ENCODE data around the gene CRB3. TPM values are rescaled to one million over a fixed set of nuclear protein-coding genes. Genes with fewer than 3 reads are reported as not detected.
"Not testable (repeated sequence)": the region's sequence is repeated elsewhere in the genome, so short reads cannot be mapped to it uniquely, and the experiment has no call there.

The CRB3 gene
- total RNA-seq, 1 donor from 2014 or later = 4.9 TPM

DNA sequence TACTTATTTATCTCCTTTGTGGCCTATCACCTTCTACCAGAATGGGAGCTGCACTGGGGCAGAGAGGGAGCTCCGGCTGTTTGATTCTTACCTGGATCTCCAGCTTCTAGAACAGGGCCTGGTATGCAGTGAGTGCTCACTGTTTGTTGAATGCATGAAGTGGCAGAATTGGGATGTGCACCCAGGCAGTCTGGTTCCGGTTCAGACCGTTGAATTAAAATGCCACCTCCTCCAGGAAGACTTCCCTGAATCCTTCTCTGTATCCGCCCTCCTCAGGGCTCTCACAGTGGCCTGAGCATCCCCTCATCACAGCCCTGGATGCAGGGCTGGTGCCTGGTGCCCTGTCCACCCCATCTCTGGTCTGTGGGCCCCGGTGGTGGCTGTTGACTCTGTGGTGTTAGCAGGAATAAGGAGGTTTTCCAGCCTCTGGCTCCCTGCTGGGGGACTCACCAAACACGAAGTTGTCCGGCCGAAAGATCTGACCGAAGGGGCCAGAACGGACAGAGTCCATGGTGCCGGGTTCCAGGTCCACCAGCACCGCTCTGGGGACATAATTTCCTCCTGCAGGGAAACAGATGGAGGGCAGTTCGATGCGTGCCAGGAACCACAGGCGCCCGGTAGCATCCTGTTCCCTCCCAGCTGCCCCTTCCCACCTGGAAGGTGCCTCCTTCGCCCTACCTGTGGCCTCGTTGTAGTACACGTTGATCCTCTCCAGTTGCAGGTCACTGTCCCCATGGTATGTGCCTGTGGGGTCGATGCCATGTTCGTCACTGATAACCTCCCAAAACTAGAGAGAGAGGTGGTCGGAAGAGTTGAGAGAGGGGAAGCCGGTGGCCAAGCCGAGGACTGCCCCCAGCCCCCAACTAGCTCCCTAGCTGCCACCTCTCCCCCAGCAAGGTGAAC lies 37.0 kb downstream of the CRB3 start:
- peak overlapping the region; percentile 30 to 37 for H3K4me3 ChIP-seq
- no peaks in the 10 kb centered on the region for H3K9me3 ChIP-seq
- intact Hi-C loops (cut with DNase I) = no loop called here
- no peak overlapping the region for H3K27ac ChIP-seq
- TF ChIP-seq, protein P1, sequence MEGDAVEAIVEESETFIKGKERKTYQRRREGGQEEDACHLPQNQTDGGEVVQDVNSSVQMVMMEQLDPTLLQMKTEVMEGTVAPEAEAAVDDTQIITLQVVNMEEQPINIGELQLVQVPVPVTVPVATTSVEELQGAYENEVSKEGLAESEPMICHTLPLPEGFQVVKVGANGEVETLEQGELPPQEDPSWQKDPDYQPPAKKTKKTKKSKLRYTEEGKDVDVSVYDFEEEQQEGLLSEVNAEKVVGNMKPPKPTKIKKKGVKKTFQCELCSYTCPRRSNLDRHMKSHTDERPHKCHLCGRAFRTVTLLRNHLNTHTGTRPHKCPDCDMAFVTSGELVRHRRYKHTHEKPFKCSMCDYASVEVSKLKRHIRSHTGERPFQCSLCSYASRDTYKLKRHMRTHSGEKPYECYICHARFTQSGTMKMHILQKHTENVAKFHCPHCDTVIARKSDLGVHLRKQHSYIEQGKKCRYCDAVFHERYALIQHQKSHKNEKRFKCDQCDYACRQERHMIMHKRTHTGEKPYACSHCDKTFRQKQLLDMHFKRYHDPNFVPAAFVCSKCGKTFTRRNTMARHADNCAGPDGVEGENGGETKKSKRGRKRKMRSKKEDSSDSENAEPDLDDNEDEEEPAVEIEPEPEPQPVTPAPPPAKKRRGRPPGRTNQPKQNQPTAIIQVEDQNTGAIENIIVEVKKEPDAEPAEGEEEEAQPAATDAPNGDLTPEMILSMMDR (IDR thresholded peaks at IDR 0.05) = no peak
- TF ChIP-seq POLR2A (IDR thresholded peaks at IDR 0.05) = no peak
- no peak for TF ChIP-seq POLR2AphosphoS5 (IDR thresholded peaks at IDR 0.05; ENCODE audit: insufficient read depth in 1 of 2, low read depth in 1 of 2)
- DNase-seq (ENCODE audit: extremely low spot score in 2 of 2) = no peak
- no peaks in the 10 kb centered on the region for H3K36me3 ChIP-seq
- no peaks in the 10 kb centered on the region for H3K27me3 ChIP-seq
- H3K4me1 ChIP-seq = peaks cover 11% of the 10 kb centered on the region

DNA sequence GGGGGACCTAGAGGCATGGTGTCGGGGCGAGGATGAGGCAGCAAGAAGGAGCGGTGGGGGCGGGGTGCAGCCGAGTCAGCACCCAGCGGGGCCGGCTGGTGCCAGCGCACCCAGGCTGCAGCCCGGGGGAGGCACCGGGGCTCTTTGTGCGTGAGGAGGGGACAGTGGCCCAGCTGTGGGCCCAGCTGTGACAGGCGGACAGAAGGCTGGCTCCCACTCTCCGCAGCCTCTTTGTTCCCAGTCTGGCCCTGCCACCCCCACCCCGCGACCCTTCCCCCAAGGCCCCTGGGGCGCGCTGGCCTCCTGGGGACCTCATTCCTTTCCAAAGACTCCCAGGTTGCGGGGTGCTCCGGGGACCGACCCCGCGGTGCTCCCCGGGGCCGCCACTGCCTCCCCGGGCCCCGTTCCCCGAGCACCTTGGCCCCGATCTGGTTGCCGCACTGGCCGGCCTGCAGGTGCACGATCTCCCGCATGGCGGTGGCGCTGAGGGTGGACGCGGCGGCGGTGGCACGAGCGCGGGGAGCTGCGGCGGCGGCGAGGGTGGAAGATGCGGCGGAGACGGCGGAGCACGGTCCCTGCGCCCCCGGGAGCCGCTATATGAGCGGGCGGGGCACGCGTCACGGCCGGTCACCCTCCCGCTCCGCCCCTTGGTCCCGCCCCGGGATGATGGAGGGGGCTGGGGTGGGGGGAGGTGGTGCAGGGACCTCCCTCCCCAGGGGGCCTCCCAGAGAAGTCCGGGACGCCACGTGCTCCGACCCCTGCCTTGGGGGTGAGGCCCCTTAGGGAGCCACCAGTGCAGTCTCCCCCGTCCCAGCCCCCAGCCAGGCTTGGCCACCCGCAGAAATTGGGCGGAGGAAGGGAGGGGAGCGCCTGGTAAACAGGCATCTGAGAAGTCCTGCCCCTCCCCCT lies 37.9 kb downstream of the CRB3 start, which contains the start of gene TUBB4A:
TSS of gene TUBB4A (minus strand) at position 570 of the 909 bp plus-strand sequence. CDS start at position 473, 97 bp downstream.
- H3K27me3 ChIP-seq = no peaks in the 10 kb centered on the region
- H3K9me3 ChIP-seq = no peaks in the 10 kb centered on the region
- H3K4me3 ChIP-seq = peak within 1 kb of the TSS; percentile 30 to 37
- intact Hi-C loops (cut with DNase I) = no loop called here
- H3K36me3 ChIP-seq = no peaks in the 10 kb centered on the region
- no peak for DNase-seq (ENCODE audit: extremely low spot score in 2 of 2)
- TF ChIP-seq POLR2A (IDR thresholded peaks at IDR 0.05) = no peak
- no peak for TF ChIP-seq POLR2AphosphoS5 (IDR thresholded peaks at IDR 0.05; ENCODE audit: insufficient read depth in 1 of 2, low read depth in 1 of 2)
- TF ChIP-seq, protein P1 (IDR thresholded peaks at IDR 0.05) = no peak
- no peak within 1 kb of the TSS for H3K27ac ChIP-seq
- H3K4me1 ChIP-seq = peaks cover 11% of the 10 kb centered on the region

DNA sequence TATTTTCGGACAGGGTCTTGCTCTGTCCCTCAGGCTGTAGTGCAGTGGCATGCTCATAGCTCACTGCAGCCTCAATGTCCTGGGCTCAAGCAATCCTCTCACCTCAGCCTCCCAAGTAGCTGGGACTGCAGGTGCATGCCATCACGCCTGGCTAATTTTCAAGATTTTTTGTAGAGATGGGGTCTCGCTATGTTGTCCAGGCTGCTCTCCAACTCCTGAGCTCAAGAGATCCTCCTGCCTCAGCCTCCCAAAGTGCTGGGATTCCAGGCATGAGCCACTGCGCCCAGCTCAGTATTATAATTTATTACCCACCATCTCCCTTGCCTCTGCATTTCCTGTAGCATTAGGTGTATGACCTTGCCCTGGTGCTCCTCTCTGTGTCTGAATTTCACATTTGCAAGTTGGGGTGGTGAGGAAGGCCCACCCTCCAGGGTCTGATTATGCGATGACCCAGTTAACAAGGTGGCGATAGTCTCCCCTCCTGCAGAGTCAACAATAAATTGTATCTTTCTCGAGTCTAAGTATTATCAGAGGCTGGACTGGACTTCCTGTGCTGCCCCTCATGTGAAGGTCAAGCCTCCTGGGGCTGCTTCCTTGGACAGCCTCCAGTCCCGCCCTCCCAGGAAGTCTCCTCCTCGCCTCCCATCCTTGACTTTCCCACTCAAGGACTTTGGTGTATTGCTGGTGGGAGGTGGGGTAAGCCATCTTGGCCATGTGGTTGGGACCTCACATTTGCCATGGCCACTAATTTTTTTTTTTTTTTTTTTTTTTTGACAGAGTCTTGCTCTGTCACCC lies 39.5 kb downstream of the CRB3 start:
- Histone ChIP-seq H3K27ac (no peak overlapping the region), H3K9me3 (no peaks in the 10 kb centered on the region), H3K36me3 (no peaks in the 10 kb centered on the region), H3K27me3 (no peaks in the 10 kb centered on the region), H3K4me3 (no peak overlapping the region), H3K4me1 (peaks cover 11% of the 10 kb centered on the region)
- intact Hi-C loops (cut with DNase I) = no loop called here
- no peak for DNase-seq (ENCODE audit: extremely low spot score in 2 of 2)
- TF ChIP-seq POLR2A (IDR thresholded peaks at IDR 0.05) = no peak

DNA sequence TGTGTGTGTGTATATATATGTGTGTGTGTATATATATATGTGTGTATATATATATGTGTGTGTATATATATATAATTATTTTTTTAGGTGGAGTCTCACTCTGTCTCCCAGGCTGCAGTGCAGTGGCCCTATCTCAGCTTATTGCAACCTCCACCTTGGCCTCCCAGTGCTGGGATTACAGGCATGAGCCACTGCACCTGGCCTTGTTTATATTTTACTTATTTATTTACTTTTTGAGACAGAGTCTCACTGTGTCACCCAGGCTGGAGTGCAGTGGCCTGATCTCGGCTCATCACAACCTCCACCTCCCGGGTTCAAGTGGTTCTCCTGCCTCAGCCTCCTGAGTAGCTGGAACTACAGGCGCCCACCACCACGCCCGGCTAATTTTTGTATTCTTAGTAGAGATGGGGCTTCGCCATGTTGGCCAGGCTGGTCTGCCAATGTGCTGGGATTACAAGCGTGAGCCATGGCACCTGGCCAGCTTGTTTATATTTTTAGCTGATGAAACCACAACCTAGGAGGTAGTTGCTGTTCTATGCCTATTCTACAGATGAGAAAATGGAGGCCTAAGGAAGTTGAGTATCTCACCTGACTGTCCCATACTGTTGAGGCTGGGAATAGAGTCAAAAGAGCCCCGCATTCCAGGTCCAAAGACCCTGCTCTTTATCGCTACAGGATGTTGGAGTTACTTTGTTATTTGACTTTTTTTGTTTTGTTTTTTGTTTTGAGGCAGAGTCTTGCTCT lies 44.1 kb downstream of the CRB3 start:
- H3K36me3 ChIP-seq; H3K4me1 ChIP-seq; H3K27ac ChIP-seq; H3K9me3 ChIP-seq; DNase-seq (ENCODE audit: extremely low spot score in 2 of 2); H3K27me3 ChIP-seq; intact Hi-C loops (cut with DNase I); H3K4me3 ChIP-seq: not testable (repeated sequence)

DNA sequence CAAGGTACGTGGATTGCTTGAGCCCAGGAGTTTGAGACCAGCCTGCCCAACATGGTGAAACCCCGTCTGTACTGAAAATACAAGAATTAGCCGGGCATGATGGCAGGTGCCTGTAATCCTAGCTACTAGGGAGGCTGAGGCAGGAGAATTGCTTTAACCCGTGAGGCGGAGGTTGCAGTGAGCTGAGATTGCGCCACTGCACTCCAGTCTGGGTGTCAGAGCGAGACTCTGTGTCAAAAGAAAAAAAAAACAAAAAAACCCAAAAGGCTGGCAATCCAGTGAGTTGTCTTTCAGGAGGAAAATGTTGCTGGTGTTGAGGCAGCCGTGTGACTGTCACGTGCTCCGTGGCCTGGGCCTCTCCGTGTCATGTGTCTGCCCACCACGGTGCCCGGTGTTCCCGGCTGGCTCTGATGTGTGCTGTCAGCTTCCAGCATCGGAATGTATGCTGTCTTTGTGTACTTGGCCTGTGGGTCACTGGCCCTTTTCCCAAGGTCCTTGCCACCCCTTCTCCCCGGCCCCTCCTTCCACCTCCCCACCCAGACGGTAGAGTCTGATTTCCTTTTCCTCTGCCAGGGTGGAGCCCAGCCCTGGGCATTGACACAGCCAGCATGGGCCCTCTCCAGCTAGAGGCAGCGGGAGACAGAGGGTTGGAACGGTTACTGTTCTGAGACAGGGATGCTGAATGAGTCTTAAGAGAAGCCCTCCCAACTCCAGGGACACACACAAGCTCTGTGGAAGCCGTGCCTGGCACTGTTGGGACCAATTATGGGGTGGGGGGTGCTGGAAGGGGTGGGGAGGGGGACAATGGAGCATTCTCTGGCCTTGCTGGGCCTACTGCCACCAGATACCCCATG lies 45.3 kb downstream of the CRB3 start:
- no peak for DNase-seq (ENCODE audit: extremely low spot score in 2 of 2)
- H3K27me3 ChIP-seq = no peaks in the 10 kb centered on the region
- H3K36me3 ChIP-seq = no peaks in the 10 kb centered on the region
- H3K4me1 ChIP-seq = no peaks in the 10 kb centered on the region
- no peak overlapping the region for H3K4me3 ChIP-seq
- H3K9me3 ChIP-seq = no peaks in the 10 kb centered on the region
- H3K27ac ChIP-seq = no peak overlapping the region
- TF ChIP-seq POLR2AphosphoS5 (IDR thresholded peaks at IDR 0.05; ENCODE audit: insufficient read depth in 1 of 2, low read depth in 1 of 2) = no peak
- TF ChIP-seq, protein P1 (IDR thresholded peaks at IDR 0.05) = no peak
- no peak for TF ChIP-seq POLR2A (IDR thresholded peaks at IDR 0.05)
- intact Hi-C loops (cut with DNase I) = no loop called here

All from vagina (tissue), 2 donors.